Brain microvascular endothelial cell (primary cell): ENCODE data around the gene COL23A1.

Source experiments
- DNase-seq: peaks from one replicate; pipeline ENCODE4 v3.0.0-alpha.2; 2020
- H3K27ac ChIP-seq: fragments of 250-450 bp; sonication (Bioruptor Pico); 2 replicates; pipeline ENCODE4 v1.5.1; 2020; ENCODE audit warnings: mild to moderate bottlenecking, moderate library complexity
- H3K27me3 ChIP-seq: fragments of 250-450 bp; sonication (Bioruptor Pico); replicated peaks from 2 replicates; pipeline ENCODE4 v1.5.1; 2020; ENCODE audit warnings: mild to moderate bottlenecking
- H3K36me3 ChIP-seq: fragments of 250-450 bp; sonication (Bioruptor Pico); replicated peaks from 2 replicates; pipeline ENCODE4 v1.5.1; 2020; ENCODE audit warnings: mild to moderate bottlenecking
- H3K4me3 ChIP-seq: 2 replicates; pipeline ENCODE4 v1.5.1; 2011; ENCODE audit warnings: low read depth, mild to moderate bottlenecking, control low read depth, low read length, moderate library complexity
- CTCF ChIP-seq: IDR thresholded peaks from 2 replicates; pipeline ENCODE4 v1.5.1; 2011; ENCODE audit warnings: low read depth, mild to moderate bottlenecking, moderate library complexity, low read length, control low read depth, inconsistent platforms; ENCODE audit errors: missing control alignments
- in situ Hi-C: cut with HindIII; loops from 2 replicates; pipeline ENCODE4 v1.10.0; 2017; ENCODE audit warnings: low sequenced_read_pairs, low pct_ligation_motif_present

Gene COL23A1

GRCh38 chr5:178313316-178313715 is 276.9 kb downstream of the COL23A1 start:
- Histone ChIP-seq H3K27me3 (no peaks in the 10 kb centered on the region), H3K4me3 (no peak overlapping the region), H3K36me3 (no peaks in the 10 kb centered on the region), H3K27ac (no peak overlapping the region)
- no peak for DNase-seq
- in situ Hi-C loops = no loop called here
- no peak for TF ChIP-seq CTCF

GRCh38 chr5:178312880-178313282 is 277.3 kb downstream of the COL23A1 start:
- Histone ChIP-seq H3K36me3 (no peaks in the 10 kb centered on the region), H3K4me3 (no peak overlapping the region), H3K27ac (no peak overlapping the region), H3K27me3 (no peaks in the 10 kb centered on the region)
- in situ Hi-C loops = no loop called here
- TF ChIP-seq CTCF = no peak
- DNase-seq = no peak

GRCh38 chr5:178310130-178310865 is 279.9 kb downstream of the COL23A1 start:
- DNase-seq = no peak
- Histone ChIP-seq H3K27me3 (no peaks in the 10 kb centered on the region), H3K36me3 (no peaks in the 10 kb centered on the region), H3K4me3 (no peak overlapping the region), H3K27ac (no peak overlapping the region)
- TF ChIP-seq CTCF = no peak
- in situ Hi-C loops = no loop called here

- H3K27me3 ChIP-seq = no peaks in the 10 kb centered on the region
- in situ Hi-C loops = no loop called here
- no peak for TF ChIP-seq CTCF
- no peaks in the 10 kb centered on the region for H3K36me3 ChIP-seq
- no peak overlapping the region for H3K27ac ChIP-seq
- H3K4me3 ChIP-seq = no peak overlapping the region
- DNase-seq = no peak
These were observed 280.8 kb downstream of the COL23A1 start for GRCh38 chr5:178309271-178310013.

- no peak overlapping the region for H3K4me3 ChIP-seq
These were observed 281.6 kb downstream of the COL23A1 start for GRCh38 chr5:178308541-178309092.

More at GRCh38 chr5:178308541-178309092, 281.6 kb downstream of the COL23A1 start:
- H3K27ac ChIP-seq = no peak overlapping the region
- no peak for TF ChIP-seq CTCF
- H3K36me3 ChIP-seq = no peaks in the 10 kb centered on the region
- no peak for DNase-seq
- in situ Hi-C loops = no loop called here
- no peaks in the 10 kb centered on the region for H3K27me3 ChIP-seq
